SK-N-SH (cell line): ENCODE results near the gene DGUOK. TPM values are rescaled to one million over a fixed set of nuclear protein-coding genes. Genes with fewer than 3 reads are reported as not detected.

ENCODE experiments used
- CTCF ChIA-PET: fragments of 300-600, 350-600 bp; formaldehyde crosslinking; extraction: SDS; loops from one replicate; lab custom pipeline; 2021; lab: Yijun Ruan, JAX
- POLR2A ChIA-PET: fragments of 350-600 bp; sonication (Branson Sonifier 250); formaldehyde crosslinking; extraction: SDS; loops from one replicate; lab custom pipeline; 2020; ENCODE audit warnings: antibody characterized with exemption, inconsistent platforms; lab: Yijun Ruan, JAX
- DNase-seq: peaks from one replicate; pipeline ENCODE4 v3.0.0; 2012
- H2AFZ ChIP-seq: fragments of 200-600 bp; sonication (generic); 2 replicates; pipeline ENCODE4 v1.8.1; 2016; ENCODE audit warnings: antibody characterized with exemption, mild to moderate bottlenecking, low read depth
- H3F3A ChIP-seq: fragments of 200-600 bp; sonication (generic); replicated peaks from 2 replicates; pipeline ENCODE3; 2016; ENCODE audit warnings: antibody characterized with exemption, mild to moderate bottlenecking; ENCODE audit not compliant: insufficient read depth
- H3K27ac ChIP-seq, 2 experiments: fragments of 200-500 bp in 1 of 2; fragments of 200-600 bp in 1 of 2; sonication (Bioruptor generic) in 1 of 2; sonication (generic), shearing (Covaris generic) in 1 of 2; 2 replicates each; pipeline versions ENCODE4 v1.5.1 to v1.6.1; 2014 to 2016; ENCODE audit warnings: low read depth in 2 of 2, inconsistent platforms in 1 of 2, low read length in 1 of 2, mild to moderate bottlenecking in 1 of 2, mixed read lengths in 1 of 2
- H3K27me3 ChIP-seq: fragments of 200-600 bp; sonication (generic), shearing (Covaris generic); 2 replicates; pipeline ENCODE4 v1.6.1; 2016; ENCODE audit warnings: mixed run types; ENCODE audit not compliant: insufficient read depth
- H3K36me3 ChIP-seq, 2 experiments: fragments of 200-500 bp in 1 of 2; fragments of 200-600 bp in 1 of 2; sonication (Bioruptor generic) in 1 of 2; sonication (generic) in 1 of 2; replicated peaks in 1 of 2; 2 replicates each; pipeline versions ENCODE3 to v1.5.1; 2014 to 2016; ENCODE audit warnings: low read length in 1 of 2, mild to moderate bottlenecking in 1 of 2; ENCODE audit not compliant: insufficient read depth in 2 of 2, control insufficient read depth in 1 of 2
- H3K4me1 ChIP-seq, 2 experiments: fragments of 200-500 bp in 1 of 2; fragments of 200-600 bp in 1 of 2; sonication (Bioruptor generic) in 1 of 2; sonication (generic), shearing (Covaris generic) in 1 of 2; 2 replicates each; pipeline versions ENCODE4 v1.5.1 to v1.6.1; 2014 to 2016; ENCODE audit warnings: low read depth in 1 of 2, low read length in 1 of 2, mixed run types in 1 of 2; ENCODE audit not compliant: insufficient read depth in 2 of 2, control insufficient read depth in 1 of 2
- H3K4me2 ChIP-seq: fragments of 200-600 bp; sonication (generic), shearing (Covaris generic); 2 replicates; pipeline ENCODE4 v1.6.1; 2017; ENCODE audit warnings: mixed run types
- H3K4me3 ChIP-seq, 2 experiments: fragments of 200-500 bp in 1 of 2; fragments of 200-600 bp in 1 of 2; sonication (Bioruptor generic) in 1 of 2; sonication (generic), shearing (Covaris generic) in 1 of 2; 2 replicates each; pipeline versions ENCODE4 v1.5.1 to v1.8.1; 2014 to 2016; ENCODE audit warnings: low read depth in 2 of 2, inconsistent platforms in 1 of 2, low read length in 1 of 2, mild to moderate bottlenecking in 1 of 2, mixed read lengths in 1 of 2, moderate library complexity in 1 of 2
- H3K79me2 ChIP-seq: fragments of 200-600 bp; sonication (generic); 2 replicates; pipeline ENCODE4 v1.8.1; 2017; ENCODE audit warnings: mild to moderate bottlenecking; ENCODE audit not compliant: insufficient read depth
- H3K9ac ChIP-seq: fragments of 200-600 bp; sonication (generic); 2 replicates; pipeline ENCODE4 v1.6.1; 2017; ENCODE audit warnings: mixed run types
- H3K9me2 ChIP-seq: fragments of 200-600 bp; sonication (generic); 2 replicates; pipeline ENCODE4 v1.6.1; 2017; ENCODE audit warnings: mixed run types
- H3K9me3 ChIP-seq: fragments of 200-600 bp; sonication (generic); 2 replicates; pipeline ENCODE4 v1.6.1; 2017; ENCODE audit warnings: mixed run types, mild to moderate bottlenecking, moderate library complexity
- H4K20me1 ChIP-seq: fragments of 200-600 bp; sonication (generic); 2 replicates; pipeline ENCODE4 v1.6.1; 2017; ENCODE audit warnings: mild to moderate bottlenecking, mixed run types; ENCODE audit not compliant: insufficient read depth
- ELF1 ChIP-seq: IDR thresholded peaks from 2 replicates; pipeline ENCODE4 v1.4.0; 2012
- EZH2phosphoT487 ChIP-seq: fragments of 200-600 bp; sonication (generic); IDR thresholded peaks from 2 replicates; pipeline ENCODE4 v1.6.1; 2017; ENCODE audit warnings: low read depth, mixed run types, mild to moderate bottlenecking, antibody characterized with exemption, moderate library complexity, borderline replicate concordance
- FOXM1 ChIP-seq: IDR thresholded peaks from 2 replicates; pipeline ENCODE4 v1.4.0; 2012; ENCODE audit warnings: low read depth, mild to moderate bottlenecking
- GABPA ChIP-seq: IDR thresholded peaks from 2 replicates; pipeline ENCODE4 v1.4.0; 2012; ENCODE audit warnings: low read depth, mild to moderate bottlenecking
- IRF3 ChIP-seq: fragments of 150-350 bp; IDR thresholded peaks from 2 replicates; pipeline ENCODE4 v1.6.1; 2016; ENCODE audit warnings: mild to moderate bottlenecking, low read depth, low read length
- MEF2A ChIP-seq: IDR thresholded peaks from 2 replicates; pipeline ENCODE4 v1.4.0; 2012; ENCODE audit warnings: low read depth, borderline replicate concordance
- RCOR1 ChIP-seq: fragments of 150-350 bp; IDR thresholded peaks from 2 replicates; pipeline ENCODE4 v1.6.1; 2017; ENCODE audit warnings: antibody characterized with exemption, low read length
- RXRA ChIP-seq: IDR thresholded peaks from 2 replicates; pipeline ENCODE4 v1.4.0; 2012; ENCODE audit warnings: low read depth, mild to moderate bottlenecking, borderline replicate concordance
- TEAD4 ChIP-seq: IDR thresholded peaks from 2 replicates; pipeline ENCODE4 v1.4.0; 2012; ENCODE audit warnings: mild to moderate bottlenecking, borderline replicate concordance; ENCODE audit not compliant: insufficient read depth
- USF1 ChIP-seq: IDR thresholded peaks from 2 replicates; pipeline ENCODE4 v1.4.0; 2012; ENCODE audit warnings: low read depth, borderline replicate concordance
- ZBTB33 ChIP-seq: IDR thresholded peaks from 2 replicates; pipeline ENCODE4 v1.4.0; 2012; ENCODE audit warnings: low read depth, borderline replicate concordance
- WGBS: methylation state at CpG from one replicate; pipeline ENCODE4 v1.1.6; 2017; ENCODE audit warnings: low lambda C conversion rate; 5-methylcytosine and 5-hydroxymethylcytosine counted together
- polyA plus RNA-seq, 3 experiments: library from polyadenylated mRNA; depleted of rRNA; stranded (reverse); fragments of >200 nt; gene quantifications; 2 replicates each; pipeline ENCODE4 v1.2.3, GENCODE V29; 2012
- TF ChIP-seq, protein P1 (sequence below): IDR thresholded peaks from 2 replicates; pipeline ENCODE4; 2012

Gene DGUOK
- polyA plus RNA-seq, 1 of the 3 experiments (the other 2 are of a cell fraction) = 122 TPM

DNA sequence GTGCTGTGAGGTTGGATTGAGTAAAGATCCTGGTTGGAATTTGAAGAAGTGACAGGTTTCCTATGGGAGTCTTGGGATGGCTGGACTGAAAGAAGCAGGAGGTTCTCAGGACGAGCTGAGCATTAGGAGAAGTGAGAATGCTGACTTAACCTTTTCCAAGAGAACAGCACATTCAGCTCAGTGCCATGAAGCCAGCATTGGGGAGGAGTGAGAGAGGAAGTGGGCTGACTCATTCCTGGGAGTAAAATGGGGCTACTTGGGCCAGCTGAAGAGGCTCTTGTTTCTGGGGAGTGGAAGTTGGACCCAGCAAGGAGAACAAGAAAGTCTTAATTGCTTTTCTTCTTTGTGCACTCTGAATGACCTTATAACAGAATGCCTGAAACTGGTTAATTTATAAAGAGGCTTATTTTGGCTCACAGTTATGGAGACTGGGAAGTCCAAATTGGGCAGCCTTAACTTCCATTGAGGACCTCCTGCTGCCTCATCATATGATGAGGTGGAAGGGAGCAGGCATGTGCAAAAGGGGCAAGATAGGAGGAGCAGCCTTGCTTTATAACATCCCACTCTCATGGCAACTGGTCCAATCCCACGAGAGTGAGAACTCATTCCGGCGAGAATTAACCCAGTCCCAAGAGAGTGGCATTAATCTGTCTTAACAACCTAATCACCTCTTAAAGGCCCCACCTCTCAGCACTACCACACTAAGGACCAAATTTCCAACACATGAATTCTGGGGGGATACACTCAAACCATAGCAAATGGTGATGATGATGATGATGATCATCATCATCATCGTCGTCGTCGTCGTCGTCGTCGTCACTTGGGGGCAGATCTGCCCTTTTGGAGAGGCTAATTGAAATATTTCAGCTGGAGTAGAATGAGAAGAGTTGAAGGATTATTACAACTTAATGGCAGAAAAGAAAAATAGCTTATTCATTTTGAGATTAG, 26.1 kb downstream of the DGUOK start:
- no peaks in the 10 kb centered on the region; a peak in 1 of 4 replicates for H3K4me1 ChIP-seq
- H3K27me3 ChIP-seq = no peaks in the 10 kb centered on the region
- H3K9ac ChIP-seq = no peak overlapping the region
- H3K9me2 ChIP-seq = no peaks in the 10 kb centered on the region
- DNase-seq = no peak
- CTCF ChIA-PET = interaction anchor here (0.6 to 0.8 kb wide), 2 partner anchors 133 to 145 kb away, joined by 3 read pairs; no protein-coding TSS in a partner anchor
- POLR2A ChIA-PET = no interaction called here
- H3K9me3 ChIP-seq = no peaks in the 10 kb centered on the region
- H2AFZ ChIP-seq = no peak overlapping the region
- peaks cover 67 to 71% of the 10 kb centered on the region in 2 experiments for H3K36me3 ChIP-seq
- H4K20me1 ChIP-seq = peaks cover 19% of the 10 kb centered on the region; the same call in 1 of the 2 replicates
- TF ChIP-seq EZH2phosphoT487 (no peak), MEF2A (no peak)
- 82% methylated on average over 12 of the region's 12 CpGs for WGBS
- H3F3A ChIP-seq = no peaks in the 10 kb centered on the region
- peaks cover 14% of the 10 kb centered on the region; the same call in 1 of the 2 replicates for H3K79me2 ChIP-seq
- H3K4me3 ChIP-seq = no peak overlapping the region
- H3K27ac ChIP-seq = no peak overlapping the region
- no peak overlapping the region for H3K4me2 ChIP-seq

DNA sequence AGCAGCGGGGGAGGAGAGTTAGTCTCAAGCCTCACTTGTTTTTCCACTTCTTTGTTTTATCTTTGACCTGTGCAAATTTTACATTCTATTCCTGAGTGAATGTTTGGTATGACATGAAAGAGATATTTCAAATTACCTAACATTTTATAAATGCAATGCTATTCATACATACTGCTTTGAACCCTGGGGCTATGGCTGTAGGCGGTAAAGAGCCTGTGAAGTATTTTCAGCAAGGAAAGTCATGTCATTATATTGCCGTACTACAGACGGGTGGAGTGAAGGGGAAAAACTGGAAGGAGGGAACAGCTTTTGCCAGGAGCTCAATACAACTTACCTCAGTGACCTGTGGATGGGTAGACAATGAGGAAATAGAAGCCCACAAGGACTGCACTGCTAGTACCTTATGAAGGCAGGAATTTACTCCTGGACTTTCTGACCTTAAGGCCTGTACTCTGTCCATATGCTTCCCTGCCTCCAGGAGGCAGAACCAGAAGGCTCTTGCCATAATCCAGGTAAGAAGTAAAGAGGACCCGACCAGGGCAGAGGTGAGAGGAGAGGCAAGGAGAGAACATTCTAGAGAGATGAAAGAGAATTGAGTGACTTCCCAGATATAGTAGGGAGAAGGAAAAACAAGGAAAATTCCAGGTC, 29.7 kb downstream of the DGUOK start:
- Histone ChIP-seq H4K20me1 (peaks cover 16% of the 10 kb centered on the region; the same call in 1 of the 2 replicates), H3K79me2 (no peaks in the 10 kb centered on the region; the same call in 1 of the 2 replicates), H3K27me3 (no peaks in the 10 kb centered on the region), H3K9me2 (no peaks in the 10 kb centered on the region), H3K9me3 (no peaks in the 10 kb centered on the region), H3K4me1 (no peaks in the 10 kb centered on the region; a peak in 1 of 4 replicates), H3K4me3 (no peak overlapping the region), H3K9ac (no peak overlapping the region), H3F3A (peaks cover 5% of the 10 kb centered on the region), H3K36me3 (peaks cover 54 to 59% of the 10 kb centered on the region in 2 experiments), H3K4me2 (no peak overlapping the region), H3K27ac (no peak overlapping the region), H2AFZ (no peak overlapping the region)
- TF ChIP-seq FOXM1 = no peak
- no peak for TF ChIP-seq MEF2A
- no peak for TF ChIP-seq RCOR1
- no peak for TF ChIP-seq RXRA
- CTCF ChIA-PET = interaction anchor here (0.7 to 1.7 kb wide), 2 partner anchors 14 to 46 kb away, joined by 3 read pairs; no protein-coding TSS in a partner anchor
- POLR2A ChIA-PET = no interaction called here
- no peak for DNase-seq
- 93% methylated on average over 5 of the region's 5 CpGs for WGBS

GRCh38 chr2:73961274-73961673, 34.6 kb downstream of the DGUOK start:
- POLR2A ChIA-PET = no interaction called here
- CTCF ChIA-PET = interaction anchor here (1.5 kb wide), 1 partner anchor 137 kb away, joined by 3 read pairs; no protein-coding TSS in a partner anchor

More at GRCh38 chr2:73961274-73961673, 34.6 kb downstream of the DGUOK start:
- peaks cover 25 to 28% of the 10 kb centered on the region in 2 experiments for H3K36me3 ChIP-seq
- no peak for DNase-seq
- no peak overlapping the region for H3K9ac ChIP-seq
- no peaks in the 10 kb centered on the region for H4K20me1 ChIP-seq
- H3K4me2 ChIP-seq = no peak overlapping the region
- no peaks in the 10 kb centered on the region for H3K27me3 ChIP-seq
- H3K4me1 ChIP-seq = no peaks in the 10 kb centered on the region
- TF ChIP-seq, protein P1, sequence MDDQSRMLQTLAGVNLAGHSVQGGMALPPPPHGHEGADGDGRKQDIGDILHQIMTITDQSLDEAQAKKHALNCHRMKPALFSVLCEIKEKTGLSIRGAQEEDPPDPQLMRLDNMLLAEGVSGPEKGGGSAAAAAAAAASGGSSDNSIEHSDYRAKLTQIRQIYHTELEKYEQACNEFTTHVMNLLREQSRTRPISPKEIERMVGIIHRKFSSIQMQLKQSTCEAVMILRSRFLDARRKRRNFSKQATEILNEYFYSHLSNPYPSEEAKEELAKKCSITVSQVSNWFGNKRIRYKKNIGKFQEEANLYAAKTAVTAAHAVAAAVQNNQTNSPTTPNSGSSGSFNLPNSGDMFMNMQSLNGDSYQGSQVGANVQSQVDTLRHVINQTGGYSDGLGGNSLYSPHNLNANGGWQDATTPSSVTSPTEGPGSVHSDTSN = no peak
- TF ChIP-seq USF1 (no peak), IRF3 (no peak), GABPA (no peak), ELF1 (no peak), MEF2A (no peak), ZBTB33 (no peak), TEAD4 (no peak), RXRA (no peak)
- peaks cover 9% of the 10 kb centered on the region for H3F3A ChIP-seq
- H3K4me3 ChIP-seq = no peak overlapping the region
- H3K27ac ChIP-seq = no peak overlapping the region
- 96% methylated on average over 4 of the region's 4 CpGs for WGBS
- no peaks in the 10 kb centered on the region for H3K9me2 ChIP-seq
- H3K9me3 ChIP-seq = no peaks in the 10 kb centered on the region
- no peak overlapping the region for H2AFZ ChIP-seq
- H3K79me2 ChIP-seq = no peaks in the 10 kb centered on the region
